Measurements from ENCODE around the gene EPB41L2.

DNA sequence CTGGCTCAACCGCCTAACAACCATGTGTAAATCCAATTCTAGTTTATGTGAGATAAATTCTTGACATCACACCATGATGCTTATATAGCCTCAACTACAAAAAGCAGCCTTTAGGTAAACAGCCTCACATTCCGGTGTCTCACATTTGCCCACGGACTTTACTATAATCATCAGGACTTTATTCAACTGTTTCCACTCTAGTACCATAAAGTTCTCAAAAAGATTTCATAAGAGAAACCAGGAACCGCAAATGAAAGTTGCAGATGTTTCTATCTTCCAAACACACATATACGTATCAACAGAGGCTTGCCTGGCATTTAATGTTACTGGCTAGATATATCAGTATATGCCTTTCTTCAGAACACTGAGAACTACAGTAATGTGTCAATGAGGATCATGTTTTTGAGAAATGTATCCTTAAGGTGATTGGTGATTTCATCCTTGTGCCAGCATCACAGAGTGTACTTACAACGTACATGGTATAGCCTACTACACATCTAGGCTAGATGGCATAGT is 80.0 kb downstream of the EPB41L2 start:
- TF ChIP-seq, protein P1, sequence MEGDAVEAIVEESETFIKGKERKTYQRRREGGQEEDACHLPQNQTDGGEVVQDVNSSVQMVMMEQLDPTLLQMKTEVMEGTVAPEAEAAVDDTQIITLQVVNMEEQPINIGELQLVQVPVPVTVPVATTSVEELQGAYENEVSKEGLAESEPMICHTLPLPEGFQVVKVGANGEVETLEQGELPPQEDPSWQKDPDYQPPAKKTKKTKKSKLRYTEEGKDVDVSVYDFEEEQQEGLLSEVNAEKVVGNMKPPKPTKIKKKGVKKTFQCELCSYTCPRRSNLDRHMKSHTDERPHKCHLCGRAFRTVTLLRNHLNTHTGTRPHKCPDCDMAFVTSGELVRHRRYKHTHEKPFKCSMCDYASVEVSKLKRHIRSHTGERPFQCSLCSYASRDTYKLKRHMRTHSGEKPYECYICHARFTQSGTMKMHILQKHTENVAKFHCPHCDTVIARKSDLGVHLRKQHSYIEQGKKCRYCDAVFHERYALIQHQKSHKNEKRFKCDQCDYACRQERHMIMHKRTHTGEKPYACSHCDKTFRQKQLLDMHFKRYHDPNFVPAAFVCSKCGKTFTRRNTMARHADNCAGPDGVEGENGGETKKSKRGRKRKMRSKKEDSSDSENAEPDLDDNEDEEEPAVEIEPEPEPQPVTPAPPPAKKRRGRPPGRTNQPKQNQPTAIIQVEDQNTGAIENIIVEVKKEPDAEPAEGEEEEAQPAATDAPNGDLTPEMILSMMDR (IDR thresholded peaks at IDR 0.05), result no peak
- no peak for TF ChIP-seq POLR2A (IDR thresholded peaks at IDR 0.05)

Measured in Peyer's patch (tissue), 4 donors.